HG02763 (cell line): Measurements from ENCODE around the gene FBXL7.

Experiments
- ATAC-seq: cut with Tn5 transposase; IDR thresholded peaks from one replicate; pipeline ENCODE4 v1.9.1; 2021; ENCODE audit warnings: mild to moderate bottlenecking, moderate library complexity; ENCODE audit not compliant: unreplicated experiment

FBXL7 gene

GRCh38 chr5:15926586-15926985 is 426.6 kb downstream of the FBXL7 start:
- ATAC-seq: no peak

- ATAC-seq: no peak
Measured at GRCh38 chr5:15927710-15928380, 427.9 kb downstream of the FBXL7 start.

- no peak for ATAC-seq
Measured at GRCh38 chr5:15929611-15930263, 429.8 kb downstream of the FBXL7 start.

GRCh38 chr5:15932066-15932465 is 432.1 kb downstream of the FBXL7 start:
- ATAC-seq: no peak

GRCh38 chr5:15933259-15934207 is 433.6 kb downstream of the FBXL7 start:
- ATAC-seq: no peak

GRCh38 chr5:15936505-15937245 is 436.7 kb downstream of the FBXL7 start:
- ATAC-seq: no peak

GRCh38 chr5:15937708-15938107 is 437.7 kb downstream of the FBXL7 start:
- no peak for ATAC-seq

GRCh38 chr5:15938186-15938585 is 438.2 kb downstream of the FBXL7 start:
- no peak for ATAC-seq

- no peak for ATAC-seq
Measured at GRCh38 chr5:15938961-15939360, 439.0 kb downstream of the FBXL7 start.

- ATAC-seq: no peak
Measured at GRCh38 chr5:15940905-15941304, 440.9 kb downstream of the FBXL7 start.

GRCh38 chr5:15943487-15943886 is 443.5 kb downstream of the FBXL7 start:
- ATAC-seq: no peak

- no peak for ATAC-seq
Measured at GRCh38 chr5:15946026-15946425, 446.0 kb downstream of the FBXL7 start.

- ATAC-seq: no peak
Measured at GRCh38 chr5:15948190-15948589, 448.2 kb downstream of the FBXL7 start.

- no peak for ATAC-seq
Measured at GRCh38 chr5:15951126-15951525, 451.1 kb downstream of the FBXL7 start.

- no peak for ATAC-seq
Measured at GRCh38 chr5:15951550-15951949, 451.6 kb downstream of the FBXL7 start.

GRCh38 chr5:15956622-15957021 is 456.6 kb downstream of the FBXL7 start:
- ATAC-seq: no peak

- no peak for ATAC-seq
Measured at GRCh38 chr5:15957124-15957523, 457.1 kb downstream of the FBXL7 start.

- ATAC-seq: no peak
Measured at GRCh38 chr5:15959370-15960164, 459.6 kb downstream of the FBXL7 start.

GRCh38 chr5:15966066-15966640 is 466.2 kb downstream of the FBXL7 start:
- no peak for ATAC-seq

GRCh38 chr5:15966651-15967050 is 466.7 kb downstream of the FBXL7 start:
- ATAC-seq: no peak
